HG02970 (cell line): Measurements from ENCODE around the gene GORAB.

Experiments used
- ATAC-seq: cut with Tn5 transposase; IDR thresholded peaks from one replicate; pipeline ENCODE4 v1.9.1; 2021; ENCODE audit warnings: mild to moderate bottlenecking, moderate library complexity, moderate number of reproducible peaks; ENCODE audit not compliant: unreplicated experiment, low FRiP score

The GORAB gene, protein sequence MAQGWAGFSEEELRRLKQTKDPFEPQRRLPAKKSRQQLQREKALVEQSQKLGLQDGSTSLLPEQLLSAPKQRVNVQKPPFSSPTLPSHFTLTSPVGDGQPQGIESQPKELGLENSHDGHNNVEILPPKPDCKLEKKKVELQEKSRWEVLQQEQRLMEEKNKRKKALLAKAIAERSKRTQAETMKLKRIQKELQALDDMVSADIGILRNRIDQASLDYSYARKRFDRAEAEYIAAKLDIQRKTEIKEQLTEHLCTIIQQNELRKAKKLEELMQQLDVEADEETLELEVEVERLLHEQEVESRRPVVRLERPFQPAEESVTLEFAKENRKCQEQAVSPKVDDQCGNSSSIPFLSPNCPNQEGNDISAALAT

DNA sequence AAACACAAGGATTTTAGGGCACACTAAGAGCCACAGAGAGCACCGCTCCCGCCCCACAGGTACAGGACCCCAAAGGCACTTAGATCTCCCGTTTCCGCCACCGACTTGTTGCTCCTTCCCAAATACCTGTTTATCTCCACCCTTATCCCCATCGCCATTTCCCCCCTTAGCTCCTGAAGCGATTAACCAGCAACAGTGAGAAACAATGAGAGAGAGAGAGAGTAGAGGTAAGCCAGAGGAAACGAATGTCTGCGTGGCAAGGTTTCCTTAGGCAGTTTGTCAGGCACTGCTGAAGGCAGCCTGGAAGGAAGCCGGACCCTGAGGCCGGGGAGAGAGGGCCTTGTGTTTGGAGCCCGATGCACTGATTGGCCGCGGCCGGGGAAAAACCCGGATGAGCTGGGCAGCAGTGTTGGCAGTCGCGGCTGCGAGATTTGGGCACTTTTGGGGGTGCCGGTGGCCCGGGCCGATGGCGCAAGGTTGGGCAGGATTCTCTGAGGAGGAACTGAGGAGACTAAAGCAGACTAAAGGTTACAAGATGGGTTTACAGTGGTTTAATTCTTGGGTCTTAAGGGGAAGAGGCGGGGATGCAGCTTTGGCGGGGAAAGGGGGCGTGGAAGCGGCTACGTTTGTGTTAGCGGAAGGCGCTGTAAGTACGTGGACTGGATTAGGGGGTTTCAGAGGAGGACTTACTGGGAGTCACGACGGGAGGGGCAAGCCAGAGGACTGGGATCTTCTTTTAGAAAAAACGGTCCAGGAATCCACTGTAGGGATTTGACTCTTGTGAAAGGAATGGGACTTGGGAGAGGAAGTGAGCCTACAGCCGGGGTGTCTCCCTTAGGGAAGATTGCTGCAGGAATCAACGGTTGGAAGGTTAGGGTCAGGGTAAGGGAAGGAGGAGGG is at the start of gene GORAB:
Gene GORAB (plus strand): TSS at position 409 of the 900 bp plus-strand sequence. CDS start 58 bp downstream, at position 467.
- ATAC-seq, result peak; percentile 100

GRCh38 chr1:170483051-170483450 is 48.9 kb upstream of the GORAB start:
- no peak for ATAC-seq

DNA sequence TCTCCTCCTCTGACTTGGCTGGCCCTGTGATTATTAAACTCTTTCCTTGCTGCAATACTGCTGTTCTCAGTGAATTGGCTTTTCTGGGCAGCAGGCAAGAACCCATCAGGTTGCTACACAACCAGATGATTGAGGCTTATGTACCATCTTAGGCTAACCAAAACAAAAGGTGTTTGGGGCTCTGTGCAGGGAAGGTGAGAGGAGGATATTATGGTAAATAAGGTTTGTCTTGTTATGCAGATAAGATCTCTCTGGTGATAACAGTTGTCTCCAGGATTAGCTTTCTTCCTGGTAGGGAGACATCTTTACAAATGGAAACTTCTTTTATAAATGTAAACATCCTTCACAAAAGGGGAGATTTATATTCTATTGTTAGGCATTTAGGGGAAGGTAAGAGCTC is 44.5 kb upstream of the GORAB start:
- no peak for ATAC-seq

DNA sequence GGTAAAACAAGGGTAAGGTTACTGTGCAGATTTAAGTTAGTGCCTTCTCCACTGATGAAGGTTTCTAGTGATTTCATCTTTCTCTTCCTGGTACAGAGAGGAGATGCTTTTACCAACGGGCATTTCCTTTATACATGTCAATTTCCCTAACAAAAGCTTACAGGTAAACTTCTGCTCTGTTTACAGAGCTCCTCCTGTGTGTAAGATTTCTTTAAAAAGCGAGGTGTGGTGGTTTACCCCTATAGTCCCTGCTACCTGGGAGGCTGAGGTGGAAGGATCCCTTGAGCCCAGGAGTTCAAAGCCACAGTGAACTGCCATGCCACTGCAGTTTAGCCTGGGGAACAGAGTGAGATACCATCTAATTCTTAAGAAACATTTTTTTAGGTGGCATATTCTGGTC is 40.7 kb upstream of the GORAB start:
- no peak for ATAC-seq

- ATAC-seq, result no peak
These were observed 37.6 kb upstream of the GORAB start for GRCh38 chr1:170494369-170494768.

DNA sequence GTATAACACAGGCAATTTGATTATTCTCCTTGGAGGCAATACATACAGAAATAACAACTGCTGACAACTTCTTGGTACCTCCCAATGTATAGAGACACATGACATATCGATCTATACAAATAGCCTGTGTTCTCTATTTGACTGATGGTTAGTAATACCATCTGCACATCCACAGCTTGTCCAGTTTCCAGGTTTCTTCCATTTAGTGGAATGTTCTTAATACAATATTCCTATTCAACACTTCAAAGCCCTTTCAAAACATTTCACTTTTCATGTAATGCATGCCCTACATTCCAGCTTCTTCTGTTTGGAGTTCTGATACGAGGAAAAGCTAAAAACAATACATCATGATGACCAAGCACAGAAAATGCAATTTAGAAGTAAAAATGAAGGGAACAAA is 37.0 kb upstream of the GORAB start:
- ATAC-seq, result no peak

DNA sequence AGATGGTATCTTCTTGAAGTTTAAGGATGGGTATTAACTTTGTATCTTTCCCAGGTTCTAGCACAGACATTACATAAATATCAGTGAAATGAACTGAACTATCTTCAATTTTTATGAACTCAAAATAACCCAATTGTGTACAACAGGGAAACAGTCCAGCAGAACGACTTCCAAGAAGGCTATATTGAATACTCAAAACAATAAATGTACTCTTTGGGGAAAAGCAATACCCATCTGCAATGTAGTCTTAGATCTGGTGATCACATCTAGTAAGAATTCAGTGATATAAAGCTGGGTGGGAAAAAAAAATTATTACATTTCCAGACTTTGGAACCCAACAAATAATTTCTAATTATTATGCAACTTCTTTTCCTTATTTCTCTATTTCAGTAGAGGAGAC is 33.1 kb upstream of the GORAB start:
- ATAC-seq, result no peak

DNA sequence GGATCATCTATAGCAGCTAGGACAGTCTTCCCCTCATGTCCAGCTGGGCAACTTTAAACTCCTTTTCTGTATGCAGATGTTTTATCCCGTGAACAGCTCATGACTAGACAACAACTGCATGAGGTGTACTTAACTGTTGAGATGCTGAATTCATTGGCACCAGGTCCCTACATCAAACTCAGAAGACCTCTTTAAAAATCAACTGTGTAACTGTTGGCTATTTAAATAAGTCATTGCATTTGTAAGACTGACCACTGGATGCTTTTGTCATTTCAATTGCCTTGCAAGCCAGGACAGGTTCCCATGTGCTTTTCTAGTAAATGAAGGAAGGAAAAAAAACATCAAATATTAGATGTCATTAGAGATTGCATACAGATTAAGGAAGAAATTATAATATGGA is 28.3 kb upstream of the GORAB start:
- ATAC-seq, result no peak

DNA sequence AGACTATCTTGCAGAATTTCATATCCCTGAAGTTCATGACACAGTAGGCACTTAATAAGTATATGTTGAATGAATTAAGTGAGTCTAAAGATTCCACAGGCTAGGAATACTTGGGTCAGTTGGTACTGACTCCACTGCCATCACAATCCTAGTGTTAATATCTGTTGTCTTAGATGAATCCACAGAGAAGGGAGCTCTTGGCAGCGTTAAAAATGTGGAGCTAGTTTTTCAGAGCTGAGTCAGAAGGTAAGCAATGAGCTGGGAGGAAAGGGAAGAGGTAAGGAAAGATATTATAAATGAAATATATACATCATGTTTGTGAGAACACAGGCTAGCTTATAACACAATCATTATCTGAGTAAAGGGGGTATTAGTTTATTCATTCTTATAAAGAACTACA is 21.8 kb upstream of the GORAB start:
- no peak for ATAC-seq

DNA sequence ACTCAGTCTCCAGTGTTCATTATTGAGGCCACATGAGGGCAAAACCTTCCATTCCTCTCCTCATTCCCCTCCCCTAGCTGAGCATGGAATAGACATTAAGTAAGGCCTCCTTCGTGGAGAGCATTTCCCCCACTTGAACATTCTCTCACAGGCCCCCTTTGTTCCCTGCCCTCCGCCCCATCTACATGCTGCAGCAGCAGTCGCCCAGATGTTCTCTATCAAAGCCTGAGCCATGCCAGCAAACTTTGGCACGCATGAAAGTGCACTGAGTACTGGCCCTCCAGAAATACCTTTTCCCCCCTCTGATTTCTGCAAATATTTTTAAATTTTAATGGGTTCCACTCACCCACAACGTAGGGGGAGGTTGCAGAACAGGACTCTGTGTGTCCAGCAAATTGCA is 20.9 kb upstream of the GORAB start:
- ATAC-seq, result no peak

- no peak for ATAC-seq
These were observed 18.8 kb upstream of the GORAB start for GRCh38 chr1:170513138-170513537.

DNA sequence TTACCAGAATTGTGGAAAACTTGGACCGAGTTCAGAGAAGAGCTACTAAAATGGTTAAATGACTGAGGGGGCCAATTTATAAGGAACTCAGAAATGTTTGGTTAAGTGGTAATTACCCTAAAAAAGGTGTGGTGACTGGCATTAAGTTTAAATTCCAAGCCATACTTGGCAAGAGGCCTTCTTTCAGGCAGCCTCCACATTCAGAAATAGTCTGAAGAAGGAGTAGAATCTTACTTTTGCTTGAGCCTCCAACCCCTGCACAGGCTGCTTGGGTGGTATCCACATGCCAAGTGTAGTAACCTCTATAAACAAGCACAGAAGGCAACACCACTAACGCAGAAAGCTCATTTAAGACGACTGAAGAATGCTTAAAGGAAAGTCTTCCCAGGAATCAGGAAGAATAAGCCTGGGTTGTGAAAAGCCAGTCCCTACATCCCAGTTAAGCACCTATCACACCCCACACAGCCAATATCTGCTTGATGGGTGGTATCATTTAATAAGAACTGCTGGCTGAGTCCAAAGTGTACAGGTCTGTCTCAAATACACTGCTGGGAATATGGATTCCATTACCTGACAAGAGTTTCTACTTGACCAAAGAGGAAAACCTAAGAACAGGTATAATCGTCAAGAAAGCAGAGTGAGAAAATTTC is 13.7 kb upstream of the GORAB start:
- no peak for ATAC-seq

DNA sequence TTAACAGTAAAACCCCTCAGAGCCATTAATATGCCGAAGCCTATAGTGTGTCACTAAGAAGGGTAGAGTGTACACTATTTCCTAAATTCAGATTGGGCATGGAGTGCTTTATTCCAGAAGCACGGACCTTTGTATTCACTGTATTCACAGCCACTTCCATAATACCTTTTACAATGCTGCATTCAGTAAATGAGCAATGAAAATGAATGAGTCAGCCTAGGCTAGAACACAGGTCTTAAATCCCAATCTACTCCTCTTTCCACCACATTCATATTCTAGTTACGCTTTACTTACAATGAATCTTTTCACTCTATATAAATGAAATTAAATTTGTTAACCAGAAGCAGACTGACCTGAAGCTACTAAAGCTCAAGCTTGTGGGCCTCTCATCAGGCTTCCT is 13.0 kb upstream of the GORAB start:
- ATAC-seq, result no peak

DNA sequence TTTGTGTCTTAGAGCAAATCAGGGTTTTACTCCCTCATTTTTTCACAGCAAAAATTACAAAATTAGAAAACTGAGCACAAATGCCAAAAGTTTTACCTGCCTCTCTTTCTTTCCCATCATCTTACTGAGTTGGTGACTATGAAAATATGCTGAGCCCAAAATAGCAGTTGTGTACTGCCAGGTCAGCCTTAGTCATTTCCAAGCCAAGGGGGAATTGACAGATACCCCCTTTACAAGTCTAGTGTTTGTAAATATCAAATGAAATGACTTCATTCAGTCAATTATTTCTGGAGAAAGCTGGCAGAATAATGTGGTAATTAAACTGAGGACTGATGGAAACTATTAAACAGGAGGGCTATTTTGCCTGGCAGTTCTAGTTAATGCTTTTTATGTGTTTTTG is 11.4 kb upstream of the GORAB start:
- ATAC-seq, result no peak

GRCh38 chr1:170521818-170522217 is 10.1 kb upstream of the GORAB start:
- no peak for ATAC-seq

DNA sequence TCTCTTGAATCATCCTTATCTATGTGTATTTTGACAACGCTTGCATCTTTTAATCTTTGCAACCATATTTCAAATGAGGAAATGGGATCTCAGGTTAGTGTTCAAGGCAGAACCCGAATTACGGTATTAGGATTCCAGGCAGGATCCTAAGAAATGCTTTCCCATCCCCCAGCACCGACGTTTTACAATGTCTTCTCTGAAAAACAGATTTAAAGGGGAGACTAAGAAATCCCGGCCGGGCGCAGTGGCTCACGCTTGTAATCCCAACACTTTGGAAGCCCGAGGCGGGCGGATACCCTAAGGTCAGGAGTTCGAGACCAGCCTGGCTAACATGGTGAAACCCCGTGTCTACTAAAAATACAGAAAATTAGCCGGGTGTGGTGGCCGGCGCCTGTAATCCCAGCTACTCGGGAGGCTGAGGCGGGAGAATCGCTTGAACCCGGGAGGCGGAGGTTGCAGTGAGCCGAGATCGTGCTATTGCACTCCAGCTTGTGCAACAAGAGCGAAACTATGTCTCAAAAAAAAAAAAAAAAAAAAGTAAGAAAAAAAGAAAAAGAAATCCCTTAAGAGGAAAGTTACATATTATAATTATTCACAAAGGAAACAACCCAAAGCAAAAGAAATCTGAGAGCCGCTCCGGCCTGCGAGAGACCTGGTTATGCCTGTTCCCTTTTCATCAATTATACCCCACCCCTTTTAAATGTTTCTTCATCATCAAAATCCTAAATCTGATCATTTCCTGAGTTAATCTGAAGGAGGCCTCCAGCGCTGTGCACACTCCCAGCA is 801 bp upstream of the GORAB start:
- ATAC-seq, result no peak

- no peak for ATAC-seq
These were observed 1.3 kb downstream of the GORAB start for GRCh38 chr1:170533298-170533697.

- ATAC-seq, result no peak
These were observed 2.7 kb downstream of the GORAB start for GRCh38 chr1:170534626-170535147.

DNA sequence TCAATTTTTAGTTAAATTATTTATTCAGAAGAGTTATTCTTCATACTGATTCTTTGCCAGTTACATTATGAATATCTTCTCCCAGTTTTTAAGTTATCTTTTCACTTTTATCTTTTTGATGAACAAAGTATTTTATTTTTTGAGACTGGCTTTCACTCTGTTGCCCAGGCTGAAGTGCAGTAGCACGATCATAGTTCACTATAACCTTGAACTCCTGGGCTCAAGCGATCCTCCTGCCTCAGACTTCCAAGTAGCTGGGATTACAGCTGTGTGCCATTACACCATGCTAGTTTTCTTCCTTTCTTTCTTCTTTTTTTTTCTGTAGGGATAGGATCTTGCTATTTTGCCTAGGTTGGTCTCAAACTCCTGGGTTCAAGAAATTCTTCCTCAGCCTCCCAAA is 3.5 kb downstream of the GORAB start:
- no peak for ATAC-seq

- ATAC-seq, result no peak
These were observed 5.1 kb downstream of the GORAB start for GRCh38 chr1:170536924-170537551.
